ENCODE measurements around the gene SYCP3. TPM values are rescaled to one million over a fixed set of nuclear protein-coding genes. Genes with fewer than 3 reads are reported as not detected.
A peak's percentile ranks its signal among the peaks of the same experiment; 100 is the strongest.

The SYCP3 gene
- polyA plus RNA-seq, 1 experiment, result not detected

- Histone ChIP-seq H3K4me3 (ENCODE audit: low read depth, low read length) (no peak overlapping the region), H3K36me3 (ENCODE audit: control insufficient read depth, insufficient read depth, low read length) (peaks cover 5% of the 10 kb centered on the region), H3K27me3 (ENCODE audit: control insufficient read depth, insufficient read depth, low read length) (no peaks in the 10 kb centered on the region)
- no peak for DNase-seq (ENCODE audit: low read depth)
- POLR2A ChIA-PET, result no interaction called here
- CTCF ChIA-PET, result interaction anchor here (2.6 kb wide), 1 partner anchor 14 kb away, joined by 7 read pairs; no protein-coding TSS in a partner anchor
- no peak for TF ChIP-seq CTCF (IDR thresholded peaks at IDR 0.05; ENCODE audit: insufficient read depth, low read depth, low read length)
Measured at GRCh38 chr12:101777978-101778377, 38.7 kb upstream of the SYCP3 start.

GRCh38 chr12:101777485-101777884, 38.2 kb upstream of the SYCP3 start:
- H3K27me3 ChIP-seq (ENCODE audit: control insufficient read depth, insufficient read depth, low read length), result no peaks in the 10 kb centered on the region
- no peak for TF ChIP-seq CTCF (IDR thresholded peaks at IDR 0.05; ENCODE audit: insufficient read depth, low read depth, low read length)
- CTCF ChIA-PET, result interaction anchor here (0.8 to 2.6 kb wide), 3 partner anchors 15 to 61 kb away, joined by 3 to 7 read pairs (median 4); no protein-coding TSS in a partner anchor
- POLR2A ChIA-PET, result no interaction called here
- no peak for DNase-seq (ENCODE audit: low read depth)
- no peak overlapping the region for H3K4me3 ChIP-seq (ENCODE audit: low read depth, low read length)
- H3K36me3 ChIP-seq (ENCODE audit: control insufficient read depth, insufficient read depth, low read length), result peaks cover 5% of the 10 kb centered on the region

- TF ChIP-seq CTCF (IDR thresholded peaks at IDR 0.05; ENCODE audit: insufficient read depth, low read depth, low read length), result no peak
- Histone ChIP-seq H3K27me3 (ENCODE audit: control insufficient read depth, insufficient read depth, low read length) (no peaks in the 10 kb centered on the region), H3K4me3 (ENCODE audit: low read depth, low read length) (no peak overlapping the region), H3K36me3 (ENCODE audit: control insufficient read depth, insufficient read depth, low read length) (peaks cover 5% of the 10 kb centered on the region)
- ChIA-PET POLR2A (no interaction called here), CTCF (interaction anchor here (0.5 to 1.5 kb wide), 2 partner anchors 62 to 129 kb away, joined by 3 to 4 read pairs; no protein-coding TSS in a partner anchor)
- no peak for DNase-seq (ENCODE audit: low read depth)
Measured at GRCh38 chr12:101775816-101776215, 36.6 kb upstream of the SYCP3 start.

GRCh38 chr12:101773650-101774162, 34.4 kb upstream of the SYCP3 start:
- TF ChIP-seq CTCF (IDR thresholded peaks at IDR 0.05; ENCODE audit: insufficient read depth, low read depth, low read length), result peak; percentile 80
- H3K27me3 ChIP-seq (ENCODE audit: control insufficient read depth, insufficient read depth, low read length), result no peaks in the 10 kb centered on the region
- peak; percentile 11 for DNase-seq (ENCODE audit: low read depth)
- ChIA-PET CTCF (interaction anchor here (0.6 to 3.1 kb wide), 31 partner anchors 10 to 1109 kb away, joined by 3 to 35 read pairs (median 4); partner anchors contain the start of gene GNPTAB), POLR2A (interaction anchor here (0.6 kb wide), 1 partner anchor 39 kb away, joined by 3 read pairs; no protein-coding TSS in a partner anchor)
- no peak overlapping the region for H3K4me3 ChIP-seq (ENCODE audit: low read depth, low read length)
- H3K36me3 ChIP-seq (ENCODE audit: control insufficient read depth, insufficient read depth, low read length), result peaks cover 5% of the 10 kb centered on the region

GRCh38 chr12:101772012-101772775, 32.9 kb upstream of the SYCP3 start:
- Histone ChIP-seq H3K36me3 (ENCODE audit: control insufficient read depth, insufficient read depth, low read length) (peaks cover 7% of the 10 kb centered on the region), H3K4me3 (ENCODE audit: low read depth, low read length) (no peak overlapping the region), H3K27me3 (ENCODE audit: control insufficient read depth, insufficient read depth, low read length) (no peaks in the 10 kb centered on the region)
- CTCF ChIA-PET, result interaction anchor here (0.7 to 3.1 kb wide), 7 partner anchors 10 to 67 kb away, joined by 3 to 35 read pairs (median 6); partner anchors contain the start of gene GNPTAB
- DNase-seq (ENCODE audit: low read depth), result no peak
- POLR2A ChIA-PET, result no interaction called here
- no peak for TF ChIP-seq CTCF (IDR thresholded peaks at IDR 0.05; ENCODE audit: insufficient read depth, low read depth, low read length)

Measured in BJ (cell line).